ENCODE measurements around the gene ABCD2.

Gene ABCD2

GRCh38 chr12:39595928-39596327, 23.7 kb downstream of the ABCD2 start:
- no CpG with 5 or more reads among the region's 2 CpGs for WGBS (ENCODE audit: extremely low coverage, insufficient coverage, low lambda C conversion rate)
- Histone ChIP-seq H3K4me2 (ENCODE audit: low read length) (no peak overlapping the region), H3K56ac (ENCODE audit: low read length) (no peak overlapping the region), H2AK5ac (ENCODE audit: low read length) (no peak overlapping the region), H3K9ac (ENCODE audit: low read length) (no peak overlapping the region), H3K18ac (ENCODE audit: low read length) (no peak overlapping the region), H3K27me3 (ENCODE audit: insufficient read depth, low read length, poor library complexity) (no peaks in the 10 kb centered on the region), H3K27ac (ENCODE audit: low read depth, low read length) (no peak overlapping the region), H3K4me3 (ENCODE audit: low read length) (no peak overlapping the region), H3K79me2 (ENCODE audit: control insufficient read depth, insufficient read depth, low read length) (no peaks in the 10 kb centered on the region), H4K5ac (ENCODE audit: low read length) (no peak overlapping the region), H2BK120ac (ENCODE audit: low read depth, low read length) (no peak overlapping the region), H2BK5ac (ENCODE audit: low read length) (no peak overlapping the region), H3K23ac (ENCODE audit: low read length) (no peak overlapping the region), H3K79me1 (ENCODE audit: low read length) (no peaks in the 10 kb centered on the region), H3K36me3 (ENCODE audit: control insufficient read depth, insufficient read depth, low read length) (no peaks in the 10 kb centered on the region), H4K8ac (ENCODE audit: low read depth, low read length) (no peak overlapping the region), H3K4me1 (ENCODE audit: control insufficient read depth, low read depth, low read length) (no peaks in the 10 kb centered on the region), H3K4ac (ENCODE audit: low read depth, low read length) (no peak overlapping the region), H2BK15ac (replicated peaks; ENCODE audit: low read depth) (no peak overlapping the region)
- DNase-seq, result no peak

DNA sequence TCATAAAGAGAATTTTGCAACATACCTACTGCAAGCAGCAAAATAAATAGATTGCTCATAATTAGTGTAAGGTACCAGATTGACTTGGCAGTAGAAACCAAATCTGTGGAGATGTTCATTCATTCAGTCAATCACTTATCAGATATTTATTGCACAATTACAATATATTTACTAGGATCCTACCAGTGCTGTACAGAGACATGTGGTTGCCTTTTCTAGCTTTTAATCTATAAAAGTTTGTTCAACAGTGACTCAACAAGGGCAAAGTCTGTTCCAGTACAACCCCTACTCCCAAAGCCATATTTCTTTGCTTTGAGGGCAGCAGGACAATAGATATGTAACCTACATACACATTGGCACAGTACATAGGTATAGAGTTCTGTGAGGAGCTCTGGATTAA, 27.3 kb downstream of the ABCD2 start:
- DNase-seq, result no peak
- Histone ChIP-seq H3K36me3 (ENCODE audit: control insufficient read depth, insufficient read depth, low read length) (no peaks in the 10 kb centered on the region), H3K79me2 (ENCODE audit: control insufficient read depth, insufficient read depth, low read length) (no peaks in the 10 kb centered on the region), H3K27ac (ENCODE audit: low read depth, low read length) (no peak overlapping the region), H2BK15ac (replicated peaks; ENCODE audit: low read depth) (no peak overlapping the region), H3K18ac (ENCODE audit: low read length) (no peak overlapping the region), H2BK120ac (ENCODE audit: low read depth, low read length) (no peak overlapping the region), H4K5ac (ENCODE audit: low read length) (no peak overlapping the region), H3K56ac (ENCODE audit: low read length) (no peak overlapping the region), H2BK5ac (ENCODE audit: low read length) (no peak overlapping the region), H3K9ac (ENCODE audit: low read length) (no peak overlapping the region), H3K4me3 (ENCODE audit: low read length) (no peak overlapping the region), H3K4me2 (ENCODE audit: low read length) (no peak overlapping the region), H3K4ac (ENCODE audit: low read depth, low read length) (no peak overlapping the region), H3K79me1 (ENCODE audit: low read length) (no peaks in the 10 kb centered on the region), H3K27me3 (ENCODE audit: insufficient read depth, low read length, poor library complexity) (no peaks in the 10 kb centered on the region), H3K23ac (ENCODE audit: low read length) (no peak overlapping the region), H4K8ac (ENCODE audit: low read depth, low read length) (no peak overlapping the region), H3K4me1 (ENCODE audit: control insufficient read depth, low read depth, low read length) (no peaks in the 10 kb centered on the region), H2AK5ac (ENCODE audit: low read length) (no peak overlapping the region)

DNA sequence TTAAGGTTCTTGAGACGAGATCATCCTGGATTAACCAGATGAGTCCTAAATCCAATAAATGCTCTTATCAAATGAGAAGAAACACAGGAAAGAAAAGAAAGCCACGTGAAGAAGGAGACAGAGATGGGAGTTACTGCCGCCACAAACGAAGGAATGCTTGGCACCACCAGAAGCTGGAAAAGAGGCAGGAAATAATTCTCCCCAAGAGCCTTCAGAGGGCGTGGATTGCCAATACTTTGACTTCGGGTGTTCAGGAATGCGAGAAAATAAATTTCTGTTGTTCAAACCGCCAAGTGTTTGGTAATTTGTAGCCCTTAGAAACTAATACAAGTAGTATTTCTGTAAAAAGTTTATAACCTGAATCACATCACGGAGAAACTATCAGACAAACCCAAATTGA, 31.3 kb downstream of the ABCD2 start:
- Histone ChIP-seq H2BK120ac (ENCODE audit: low read depth, low read length) (no peak overlapping the region), H4K8ac (ENCODE audit: low read depth, low read length) (no peak overlapping the region), H2BK15ac (replicated peaks; ENCODE audit: low read depth) (no peak overlapping the region), H3K18ac (ENCODE audit: low read length) (no peak overlapping the region), H3K27ac (ENCODE audit: low read depth, low read length) (no peak overlapping the region), H3K79me2 (ENCODE audit: control insufficient read depth, insufficient read depth, low read length) (no peaks in the 10 kb centered on the region), H3K4ac (ENCODE audit: low read depth, low read length) (no peak overlapping the region), H3K27me3 (ENCODE audit: insufficient read depth, low read length, poor library complexity) (no peaks in the 10 kb centered on the region), H3K23ac (ENCODE audit: low read length) (no peak overlapping the region), H2BK5ac (ENCODE audit: low read length) (no peak overlapping the region), H3K36me3 (ENCODE audit: control insufficient read depth, insufficient read depth, low read length) (no peaks in the 10 kb centered on the region), H4K5ac (ENCODE audit: low read length) (no peak overlapping the region), H3K4me1 (ENCODE audit: control insufficient read depth, low read depth, low read length) (no peaks in the 10 kb centered on the region), H2AK5ac (ENCODE audit: low read length) (no peak overlapping the region), H3K9ac (ENCODE audit: low read length) (no peak overlapping the region), H3K56ac (ENCODE audit: low read length) (no peak overlapping the region), H3K79me1 (ENCODE audit: low read length) (no peaks in the 10 kb centered on the region), H3K4me3 (ENCODE audit: low read length) (no peak overlapping the region), H3K4me2 (ENCODE audit: low read length) (no peak overlapping the region)
- no CpG with 5 or more reads among the region's 9 CpGs for WGBS (ENCODE audit: extremely low coverage, insufficient coverage, low lambda C conversion rate)
- DNase-seq, result no peak

GRCh38 chr12:39587225-39587624, 32.4 kb downstream of the ABCD2 start:
- H3K79me2 ChIP-seq (ENCODE audit: control insufficient read depth, insufficient read depth, low read length), result no peaks in the 10 kb centered on the region
- WGBS (ENCODE audit: extremely low coverage, insufficient coverage, low lambda C conversion rate), result no CpG with 5 or more reads among the region's 3 CpGs

GRCh38 chr12:39586816-39587215, 32.8 kb downstream of the ABCD2 start:
- Histone ChIP-seq H3K18ac (ENCODE audit: low read length) (no peak overlapping the region), H3K27ac (ENCODE audit: low read depth, low read length) (no peak overlapping the region), H3K4me1 (ENCODE audit: control insufficient read depth, low read depth, low read length) (no peaks in the 10 kb centered on the region), H3K9ac (ENCODE audit: low read length) (no peak overlapping the region), H4K8ac (ENCODE audit: low read depth, low read length) (no peak overlapping the region), H2BK15ac (replicated peaks; ENCODE audit: low read depth) (no peak overlapping the region), H3K79me2 (ENCODE audit: control insufficient read depth, insufficient read depth, low read length) (no peaks in the 10 kb centered on the region), H3K23ac (ENCODE audit: low read length) (no peak overlapping the region), H2BK5ac (ENCODE audit: low read length) (no peak overlapping the region), H2AK5ac (ENCODE audit: low read length) (no peak overlapping the region), H3K4me2 (ENCODE audit: low read length) (no peak overlapping the region), H2BK120ac (ENCODE audit: low read depth, low read length) (no peak overlapping the region), H3K4ac (ENCODE audit: low read depth, low read length) (no peak overlapping the region), H3K4me3 (ENCODE audit: low read length) (no peak overlapping the region), H3K79me1 (ENCODE audit: low read length) (no peaks in the 10 kb centered on the region), H4K5ac (ENCODE audit: low read length) (no peak overlapping the region), H3K56ac (ENCODE audit: low read length) (no peak overlapping the region), H3K27me3 (ENCODE audit: insufficient read depth, low read length, poor library complexity) (no peaks in the 10 kb centered on the region), H3K36me3 (ENCODE audit: control insufficient read depth, insufficient read depth, low read length) (no peaks in the 10 kb centered on the region)
- no peak for DNase-seq
- no CpG with 5 or more reads among the region's 1 CpG for WGBS (ENCODE audit: extremely low coverage, insufficient coverage, low lambda C conversion rate)

More at GRCh38 chr12:39587225-39587624, 32.4 kb downstream of the ABCD2 start:
- Histone ChIP-seq H3K4ac (ENCODE audit: low read depth, low read length) (no peak overlapping the region), H3K4me1 (ENCODE audit: control insufficient read depth, low read depth, low read length) (no peaks in the 10 kb centered on the region), H2BK120ac (ENCODE audit: low read depth, low read length) (no peak overlapping the region), H3K4me2 (ENCODE audit: low read length) (no peak overlapping the region), H2BK15ac (replicated peaks; ENCODE audit: low read depth) (no peak overlapping the region), H2BK5ac (ENCODE audit: low read length) (no peak overlapping the region), H3K27ac (ENCODE audit: low read depth, low read length) (no peak overlapping the region), H3K79me1 (ENCODE audit: low read length) (no peaks in the 10 kb centered on the region), H2AK5ac (ENCODE audit: low read length) (no peak overlapping the region), H3K18ac (ENCODE audit: low read length) (no peak overlapping the region), H3K36me3 (ENCODE audit: control insufficient read depth, insufficient read depth, low read length) (no peaks in the 10 kb centered on the region), H3K56ac (ENCODE audit: low read length) (no peak overlapping the region), H3K9ac (ENCODE audit: low read length) (no peak overlapping the region), H3K4me3 (ENCODE audit: low read length) (no peak overlapping the region), H3K23ac (ENCODE audit: low read length) (no peak overlapping the region), H4K5ac (ENCODE audit: low read length) (no peak overlapping the region), H3K27me3 (ENCODE audit: insufficient read depth, low read length, poor library complexity) (no peaks in the 10 kb centered on the region), H4K8ac (ENCODE audit: low read depth, low read length) (no peak overlapping the region)
- no peak for DNase-seq

GRCh38 chr12:39581592-39581991, 38.0 kb downstream of the ABCD2 start:
- no peak overlapping the region for H3K4ac ChIP-seq (ENCODE audit: low read depth, low read length)
- no peaks in the 10 kb centered on the region for H3K79me1 ChIP-seq (ENCODE audit: low read length)
- no peak overlapping the region for H2BK120ac ChIP-seq (ENCODE audit: low read depth, low read length)
- H3K27ac ChIP-seq (ENCODE audit: low read depth, low read length), result no peak overlapping the region
- H2BK15ac ChIP-seq (replicated peaks; ENCODE audit: low read depth), result no peak overlapping the region
- H3K18ac ChIP-seq (ENCODE audit: low read length), result no peak overlapping the region
- no peak overlapping the region for H2BK5ac ChIP-seq (ENCODE audit: low read length)
- no peaks in the 10 kb centered on the region for H3K27me3 ChIP-seq (ENCODE audit: insufficient read depth, low read length, poor library complexity)
- no peaks in the 10 kb centered on the region for H3K79me2 ChIP-seq (ENCODE audit: control insufficient read depth, insufficient read depth, low read length)
- H4K8ac ChIP-seq (ENCODE audit: low read depth, low read length), result no peak overlapping the region
- no peak overlapping the region for H3K4me3 ChIP-seq (ENCODE audit: low read length)
- no peak overlapping the region for H4K5ac ChIP-seq (ENCODE audit: low read length)
- no peak overlapping the region for H3K23ac ChIP-seq (ENCODE audit: low read length)
- H3K36me3 ChIP-seq (ENCODE audit: control insufficient read depth, insufficient read depth, low read length), result no peaks in the 10 kb centered on the region
- no peak overlapping the region for H3K9ac ChIP-seq (ENCODE audit: low read length)
- DNase-seq, result no peak
- no peak overlapping the region for H2AK5ac ChIP-seq (ENCODE audit: low read length)
- WGBS (ENCODE audit: extremely low coverage, insufficient coverage, low lambda C conversion rate), result no CpG with 5 or more reads among the region's 3 CpGs
- no peaks in the 10 kb centered on the region for H3K4me1 ChIP-seq (ENCODE audit: control insufficient read depth, low read depth, low read length)
- H3K4me2 ChIP-seq (ENCODE audit: low read length), result no peak overlapping the region
- H3K56ac ChIP-seq (ENCODE audit: low read length), result no peak overlapping the region

Data from mesendoderm (in vitro differentiated cells).